Tibial nerve (tissue), 4 donors: ENCODE results near the gene OPHN1. TPM values are rescaled to one million over a fixed set of nuclear protein-coding genes. Genes with fewer than 3 reads are reported as not detected.

Source experiments
- DNase-seq, 2 donors: peaks; one replicate each; pipeline ENCODE4 v3.0.0-alpha.2; 2019; ENCODE audit warnings: low spot score in 2 of 2
- H3K27ac ChIP-seq, 4 donors: fragments of 200-600 bp; sonication (generic) in 3 of 4; one replicate each; pipeline ENCODE4 v1.5.1; 2017 to 2019; ENCODE audit warnings: mild to moderate bottlenecking in 1 of 4
- H3K27me3 ChIP-seq, 2 donors: fragments of 200-600 bp; sonication (generic) in 1 of 2; one replicate each; pipeline versions ENCODE4 v1.5.1 to v1.6.0; 2017 to 2019
- H3K36me3 ChIP-seq, 3 donors: fragments of 200-600 bp; sonication (generic); one replicate each; pipeline ENCODE4 v1.5.1; 2018 to 2019
- H3K4me1 ChIP-seq, 4 donors: fragments of 200-600 bp; sonication (generic) in 3 of 4; one replicate each; pipeline ENCODE4 v1.5.1; 2017 to 2019
- H3K4me3 ChIP-seq, 4 donors: fragments of 200-600 bp; sonication (generic) in 3 of 4; one replicate each; pipeline ENCODE4 v1.5.1; 2017 to 2019; ENCODE audit warnings: mild to moderate bottlenecking in 1 of 4, moderate library complexity in 1 of 4
- H3K9me3 ChIP-seq, 4 donors: fragments of 200-600 bp; sonication (generic) in 3 of 4; one replicate each; pipeline ENCODE4 v1.5.1; 2017 to 2019
- CTCF ChIP-seq, 5 experiments: fragments of 200-600 bp in 3 of 5; fragments of 450-650 bp in 2 of 5; sonication (generic) in 3 of 5; IDR thresholded peaks; one replicate each; pipeline ENCODE4 v1.5.1; 2016 to 2019; ENCODE audit warnings: antibody characterized with exemption in 5 of 5, mild to moderate bottlenecking in 3 of 5, moderate library complexity in 2 of 5
- EP300 ChIP-seq, 2 donors: sonication (generic); formaldehyde crosslinking; IDR thresholded peaks; one replicate each; pipeline ENCODE4 v1.6.1; 2017; ENCODE audit warnings: antibody characterized with exemption in 2 of 2, mild to moderate bottlenecking in 1 of 2
- POLR2A ChIP-seq, 2 donors: fragments of 450-650 bp; IDR thresholded peaks; one replicate each; pipeline ENCODE4 v1.6.1; 2017; ENCODE audit warnings: antibody characterized with exemption in 2 of 2, mild to moderate bottlenecking in 2 of 2, moderate library complexity in 2 of 2
- WGBS, 2 donors: methylation state at CpG; one replicate each; pipeline ENCODE4 v1.1.5; 2018; 5-methylcytosine and 5-hydroxymethylcytosine counted together
- total RNA-seq, 4 donors: library from RNA; depleted of rRNA; stranded (reverse); fragments of >200 nt; gene quantifications; one replicate each; pipeline ENCODE4 v1.1.0, GENCODE V29; 2016

The OPHN1 gene
- total RNA-seq, result 10 to 100 TPM; 13.2 to 27.1 (median 20.5) TPM

- Histone ChIP-seq H3K27me3 (no peaks in the 10 kb centered on the region), H3K36me3 (no peaks in the 10 kb centered on the region), H3K4me1 (peaks cover 0 to 23% (median 2%) of the 10 kb centered on the region in 4 donors), H3K9me3 (no peaks in the 10 kb centered on the region), H3K4me3 (peak within 1 kb of the TSS; percentile 50 to 71 (median 60)), H3K27ac (peak within 1 kb of the TSS; percentile 70 to 89 (median 82))
- WGBS, 2 donors, result 2 to 30% methylated on average over 9 to 50 of the region's 57 CpGs
- DNase-seq, result peak; percentile 59 to 64
- TF ChIP-seq EP300 (IDR thresholded peaks at IDR 0.05) (peak; percentile 35 to 69), POLR2A (IDR thresholded peaks at IDR 0.05) (peak; percentile 7 to 36), CTCF (IDR thresholded peaks at IDR 0.05) (no peak)
Measured at GRCh38 chrX:68433155-68433980, at the start of gene OPHN1. TSS of gene OPHN1 (minus strand) at chrX:68433495. CDS start at chrX:68433020, 475 bp downstream.

GRCh38 chrX:68480969-68481368 is 47.7 kb upstream of the OPHN1 start:
- H3K4me3 ChIP-seq, result no peak overlapping the region
- WGBS, 2 donors, result 76 to 100% methylated on average over 1 of the region's 1 CpG
- H3K27me3 ChIP-seq, result no peaks in the 10 kb centered on the region
- H3K9me3 ChIP-seq, result no peaks in the 10 kb centered on the region
- H3K27ac ChIP-seq, result no peak overlapping the region
- TF ChIP-seq EP300 (IDR thresholded peaks at IDR 0.05), result no peak
- no peaks in the 10 kb centered on the region for H3K4me1 ChIP-seq
- no peaks in the 10 kb centered on the region for H3K36me3 ChIP-seq
- no peak for DNase-seq

GRCh38 chrX:68464796-68465195 is 31.5 kb upstream of the OPHN1 start:
- Histone ChIP-seq H3K4me3 (no peak overlapping the region), H3K27ac (no peak overlapping the region), H3K36me3 (no peaks in the 10 kb centered on the region), H3K4me1 (no peaks in the 10 kb centered on the region), H3K27me3 (no peaks in the 10 kb centered on the region), H3K9me3 (no peaks in the 10 kb centered on the region)
- WGBS, 2 donors, result 82 to 84% methylated on average over 4 of the region's 4 CpGs
- TF ChIP-seq POLR2A (IDR thresholded peaks at IDR 0.05), result no peak
- no peak for TF ChIP-seq CTCF (IDR thresholded peaks at IDR 0.05)
- no peak for TF ChIP-seq EP300 (IDR thresholded peaks at IDR 0.05)
- no peak for DNase-seq

- Histone ChIP-seq H3K4me3 (no peak overlapping the region), H3K27me3 (no peaks in the 10 kb centered on the region), H3K27ac (no peak overlapping the region), H3K9me3 (no peaks in the 10 kb centered on the region), H3K4me1 (no peaks in the 10 kb centered on the region), H3K36me3 (no peaks in the 10 kb centered on the region)
- 91% methylated on average over 1 of the region's 1 CpG for WGBS, 2 donors
- DNase-seq, result no peak
- no peak for TF ChIP-seq EP300 (IDR thresholded peaks at IDR 0.05)
- TF ChIP-seq CTCF (IDR thresholded peaks at IDR 0.05), result no peak
- TF ChIP-seq POLR2A (IDR thresholded peaks at IDR 0.05), result no peak
Measured at GRCh38 chrX:68463880-68464279, 30.6 kb upstream of the OPHN1 start.

GRCh38 chrX:68462653-68463052 is 29.4 kb upstream of the OPHN1 start:
- Histone ChIP-seq H3K4me1 (no peaks in the 10 kb centered on the region), H3K27me3 (no peaks in the 10 kb centered on the region), H3K4me3 (no peak overlapping the region), H3K27ac (no peak overlapping the region), H3K9me3 (no peaks in the 10 kb centered on the region), H3K36me3 (no peaks in the 10 kb centered on the region)
- WGBS, 2 donors, result 10 to 23% methylated on average over 8 of the region's 8 CpGs
- peak; percentile 33 to 59 (median 43) for TF ChIP-seq CTCF (IDR thresholded peaks at IDR 0.05)
- TF ChIP-seq EP300 (IDR thresholded peaks at IDR 0.05), result no peak
- peak in 1 of 2 donors; percentile 51 for DNase-seq
